Mammary epithelial cell (primary cell): ENCODE measurements around the gene SLC39A9.

Experiments used
- EZH2 ChIP-seq: IDR thresholded peaks from 2 replicates; pipeline ENCODE4 v1.6.1; 2012; ENCODE audit warnings: low read length, inconsistent platforms, borderline replicate concordance
- TF ChIP-seq, protein P1 (sequence below), 2 donors: IDR thresholded peaks in 1 of 2; conservative IDR thresholded peaks in 1 of 2; 2 replicates each; pipeline ENCODE4 v1.5.1; 2011 to 2012; ENCODE audit warnings: inconsistent platforms in 2 of 2, low read length in 2 of 2, mild to moderate bottlenecking in 2 of 2, control low read depth in 1 of 2, low read depth in 1 of 2; ENCODE audit not compliant: insufficient read depth in 1 of 2; ENCODE audit errors: extremely low read depth in 1 of 2

DNA sequence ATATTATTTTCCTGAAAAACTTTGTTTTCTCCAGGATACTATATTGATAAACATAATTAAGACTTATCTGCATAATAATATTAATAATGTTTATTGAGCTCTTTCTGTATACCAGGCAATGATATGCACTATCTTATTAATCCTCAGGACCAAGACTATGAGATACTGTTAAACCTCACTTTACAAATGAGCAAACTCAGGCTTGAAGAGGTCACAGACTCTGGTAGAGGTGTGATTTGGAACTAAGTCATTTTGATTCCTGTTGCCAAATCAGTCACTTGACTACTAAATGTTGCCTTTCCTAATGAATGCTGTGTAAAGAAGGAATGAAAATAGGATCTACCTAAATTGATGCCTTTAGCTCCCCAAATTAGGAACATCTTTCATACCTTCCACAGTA lies 7.3 kb downstream of the SLC39A9 start:
- TF ChIP-seq, protein P1, sequence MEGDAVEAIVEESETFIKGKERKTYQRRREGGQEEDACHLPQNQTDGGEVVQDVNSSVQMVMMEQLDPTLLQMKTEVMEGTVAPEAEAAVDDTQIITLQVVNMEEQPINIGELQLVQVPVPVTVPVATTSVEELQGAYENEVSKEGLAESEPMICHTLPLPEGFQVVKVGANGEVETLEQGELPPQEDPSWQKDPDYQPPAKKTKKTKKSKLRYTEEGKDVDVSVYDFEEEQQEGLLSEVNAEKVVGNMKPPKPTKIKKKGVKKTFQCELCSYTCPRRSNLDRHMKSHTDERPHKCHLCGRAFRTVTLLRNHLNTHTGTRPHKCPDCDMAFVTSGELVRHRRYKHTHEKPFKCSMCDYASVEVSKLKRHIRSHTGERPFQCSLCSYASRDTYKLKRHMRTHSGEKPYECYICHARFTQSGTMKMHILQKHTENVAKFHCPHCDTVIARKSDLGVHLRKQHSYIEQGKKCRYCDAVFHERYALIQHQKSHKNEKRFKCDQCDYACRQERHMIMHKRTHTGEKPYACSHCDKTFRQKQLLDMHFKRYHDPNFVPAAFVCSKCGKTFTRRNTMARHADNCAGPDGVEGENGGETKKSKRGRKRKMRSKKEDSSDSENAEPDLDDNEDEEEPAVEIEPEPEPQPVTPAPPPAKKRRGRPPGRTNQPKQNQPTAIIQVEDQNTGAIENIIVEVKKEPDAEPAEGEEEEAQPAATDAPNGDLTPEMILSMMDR (conservative IDR thresholded peaks at IDR 0.05 in 1 of 2, IDR thresholded peaks at IDR 0.05 in 1 of 2; ENCODE audit: extremely low read depth in 1 of 2, insufficient read depth in 1 of 2, low read depth in 1 of 2, low read length in 2 of 2), result no peak
- TF ChIP-seq EZH2, result no peak
